NOMO-1 (cell line): ENCODE results near the gene ZNF609.

Experiments used
- DNase-seq, 2 experiments: peaks; one replicate each; lab custom pipeline; 2025; ENCODE audit not compliant: unreplicated experiment in 2 of 2; lab: John Stamatoyannopoulos, UW

Gene ZNF609

DNA sequence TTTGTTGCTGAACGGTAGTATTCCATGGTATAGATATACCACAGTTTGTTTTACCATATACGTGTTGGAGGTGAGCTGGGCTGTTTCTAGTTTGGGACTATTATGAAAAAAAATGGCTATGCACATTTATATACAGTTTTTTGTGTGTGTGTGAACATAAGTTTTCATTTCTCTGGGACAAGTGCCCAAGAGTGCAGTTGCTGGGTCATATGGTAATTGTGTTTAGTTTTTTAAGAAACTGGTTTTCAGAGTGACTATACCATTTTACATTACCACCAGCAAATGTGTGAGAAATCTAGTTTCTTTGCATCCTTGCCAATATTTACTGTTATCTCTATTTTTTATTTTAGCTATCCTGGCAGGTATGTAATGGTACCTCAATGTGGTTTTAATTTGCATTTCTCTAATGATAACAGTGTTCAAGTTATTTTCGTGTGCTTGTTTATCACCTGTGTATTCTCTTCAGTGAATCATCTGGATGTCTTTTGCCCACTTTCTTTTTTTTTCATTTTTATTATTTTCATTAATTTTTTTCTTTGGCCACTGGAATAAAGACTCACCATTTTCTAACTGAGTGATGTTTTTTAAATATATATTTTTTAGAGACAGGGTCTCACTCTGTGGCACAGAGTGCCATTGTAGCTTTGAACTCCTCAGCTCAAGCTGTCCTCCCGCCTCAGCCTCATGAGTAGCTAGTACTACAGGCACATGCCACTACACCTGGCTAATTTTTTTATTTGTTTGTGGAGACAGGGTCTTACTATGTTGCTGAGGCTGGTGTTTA, 75.3 kb downstream of the ZNF609 start:
- DNase-seq: no peak

DNA sequence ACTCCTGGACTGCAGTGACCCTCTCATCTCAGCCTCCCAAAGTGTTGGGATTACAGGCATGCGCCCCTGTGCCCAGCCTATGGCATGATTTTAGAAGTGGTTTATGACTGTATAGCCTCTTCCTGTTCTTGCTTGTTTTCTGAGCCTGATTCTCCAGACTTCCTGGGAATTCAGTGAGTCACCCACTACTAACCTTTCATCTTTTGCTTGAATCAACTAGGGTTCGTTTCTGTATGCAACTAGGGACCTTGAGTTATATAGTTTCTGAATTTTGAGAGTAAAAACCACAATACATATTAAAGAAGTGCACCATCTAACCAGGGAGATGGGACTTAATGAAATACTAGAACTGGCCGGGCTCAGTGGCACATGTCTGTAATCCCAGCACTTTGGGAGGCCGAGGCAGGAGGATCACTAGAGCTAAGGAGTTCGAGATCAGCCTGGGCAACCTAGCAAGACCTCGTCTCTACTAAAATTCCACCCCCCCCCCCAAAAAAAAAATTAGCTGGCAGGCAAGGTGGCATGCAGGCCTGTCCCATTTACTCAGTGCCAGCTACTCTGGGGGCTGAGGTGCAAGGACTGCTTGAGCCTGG, 76.0 kb downstream of the ZNF609 start:
- DNase-seq: no peak

GRCh38 chr15:64542091-64542490, 81.7 kb downstream of the ZNF609 start:
- no peak for DNase-seq

DNA sequence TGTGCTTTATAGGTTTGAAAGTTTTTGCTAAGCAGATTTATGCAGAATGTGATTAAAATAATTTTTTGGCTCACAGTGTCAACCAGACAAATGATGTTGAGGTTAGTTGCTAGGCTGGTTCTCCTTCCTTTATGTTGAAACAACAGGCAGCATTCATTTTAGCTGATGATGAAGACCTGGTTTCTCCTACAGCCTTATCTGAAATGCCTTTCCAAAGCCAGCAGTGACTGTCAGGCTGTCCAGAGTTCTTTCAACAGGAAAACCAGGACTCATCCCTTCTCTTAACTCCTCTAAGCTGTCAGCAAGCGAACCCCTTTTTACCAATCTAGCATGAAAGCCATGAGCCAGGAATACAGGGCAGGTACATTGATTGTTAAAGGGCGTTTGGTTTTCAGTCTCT, 84.1 kb downstream of the ZNF609 start:
- no peak for DNase-seq

GRCh38 chr15:64547275-64547674, 86.9 kb downstream of the ZNF609 start:
- DNase-seq: no peak

DNA sequence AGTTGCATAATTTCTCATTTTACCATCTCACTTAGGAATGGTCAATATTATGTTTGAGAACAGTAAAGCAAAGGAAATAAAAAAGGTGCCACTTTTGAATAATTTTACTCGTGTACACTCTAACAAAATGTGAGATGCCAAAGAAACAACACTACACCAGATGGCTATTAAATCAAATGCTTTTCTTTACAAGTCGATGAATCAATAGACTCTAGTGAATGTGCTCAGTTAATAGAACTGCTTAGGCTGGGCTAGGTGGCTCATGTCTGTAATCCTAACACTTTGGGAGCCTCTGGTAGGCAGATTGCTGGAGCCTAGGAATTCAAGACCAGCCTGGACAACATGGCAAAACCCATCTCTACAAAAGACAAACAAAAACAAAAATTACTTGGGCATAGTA, 87.9 kb downstream of the ZNF609 start:
- DNase-seq: no peak

DNA sequence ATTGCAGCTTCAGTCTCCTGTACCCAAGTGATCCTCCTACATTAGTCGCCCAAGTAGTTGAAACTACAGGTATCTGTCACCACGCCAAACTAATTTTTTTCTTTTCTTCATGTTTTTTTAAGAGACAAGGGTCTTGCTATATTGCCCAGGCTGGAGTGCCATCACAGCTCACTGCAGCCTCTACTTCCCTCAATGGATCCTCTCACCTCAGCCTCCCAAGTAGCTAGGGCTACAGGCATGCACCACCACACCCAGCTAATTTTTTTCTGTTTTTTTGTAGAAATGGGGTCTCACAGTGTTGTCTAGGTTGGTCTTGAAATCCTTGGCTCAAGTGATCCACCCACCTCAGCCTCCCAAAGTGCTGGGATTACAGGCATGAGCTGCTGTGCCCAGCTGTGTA, 89.5 kb downstream of the ZNF609 start:
- DNase-seq: no peak

DNA sequence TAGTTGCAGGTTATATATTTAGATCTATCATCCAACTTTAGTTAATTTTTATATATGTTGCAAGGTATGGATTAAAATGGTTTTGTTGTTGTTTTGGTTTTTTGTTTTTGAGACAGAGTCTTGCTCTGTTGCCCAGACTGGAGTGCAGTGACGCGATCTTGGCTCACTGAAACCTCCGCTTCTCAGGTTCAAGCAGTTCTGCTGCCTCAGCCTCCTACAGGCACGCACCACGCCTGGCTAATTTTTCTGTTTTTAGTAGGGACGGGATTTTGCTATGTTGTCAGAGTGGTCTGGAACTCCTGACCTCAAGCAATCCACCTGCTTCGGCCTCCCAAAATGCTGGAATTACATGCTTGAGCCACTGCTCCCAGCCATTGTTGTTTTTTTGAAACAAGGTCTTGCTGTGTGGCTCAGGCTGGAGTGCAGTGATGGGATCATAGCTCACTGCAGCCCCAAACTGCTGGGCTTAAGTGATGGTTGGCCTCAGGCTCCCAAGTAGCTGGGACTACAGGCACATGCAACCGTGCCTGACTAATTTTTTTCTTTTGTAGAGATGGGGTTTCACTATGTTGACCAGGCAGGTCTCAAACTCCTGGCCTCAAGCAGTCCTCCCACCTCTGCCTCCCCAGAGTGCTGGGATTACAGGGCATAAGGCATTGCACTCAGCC, 92.0 kb downstream of the ZNF609 start:
- no peak for DNase-seq

DNA sequence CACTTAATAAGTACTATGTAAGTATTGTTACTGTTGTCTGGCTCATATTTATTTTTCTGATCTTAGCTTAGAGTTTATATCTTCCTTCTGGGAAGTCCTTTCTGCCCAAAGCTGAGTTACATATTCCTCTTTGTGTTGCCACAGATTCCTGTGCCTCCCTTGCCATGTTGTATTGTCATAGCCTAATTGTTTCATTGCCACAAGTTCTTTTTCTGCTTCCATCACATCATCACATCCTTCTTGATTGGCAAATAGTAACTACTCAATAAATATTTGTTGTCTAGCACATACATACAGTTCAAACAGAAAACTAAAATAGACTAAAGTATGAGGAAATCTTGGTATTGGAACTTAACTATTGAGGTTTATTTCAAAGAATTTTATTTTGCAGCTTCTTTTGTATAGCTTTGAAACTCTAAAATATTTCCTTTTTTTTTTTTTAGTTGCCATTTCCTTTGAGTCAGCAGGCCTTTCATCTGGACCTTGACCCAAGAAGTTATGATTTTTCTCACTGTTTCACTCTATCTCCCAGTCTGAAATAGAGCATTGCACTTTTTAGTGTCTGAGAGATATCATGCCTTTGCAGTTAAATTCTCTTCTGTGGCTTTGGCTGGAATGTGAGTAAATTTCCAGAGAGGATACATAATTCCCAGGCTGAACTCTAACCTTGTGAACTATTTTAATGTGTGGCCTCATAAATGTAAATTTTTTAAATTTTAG, 98.2 kb downstream of the ZNF609 start:
- no peak for DNase-seq

DNA sequence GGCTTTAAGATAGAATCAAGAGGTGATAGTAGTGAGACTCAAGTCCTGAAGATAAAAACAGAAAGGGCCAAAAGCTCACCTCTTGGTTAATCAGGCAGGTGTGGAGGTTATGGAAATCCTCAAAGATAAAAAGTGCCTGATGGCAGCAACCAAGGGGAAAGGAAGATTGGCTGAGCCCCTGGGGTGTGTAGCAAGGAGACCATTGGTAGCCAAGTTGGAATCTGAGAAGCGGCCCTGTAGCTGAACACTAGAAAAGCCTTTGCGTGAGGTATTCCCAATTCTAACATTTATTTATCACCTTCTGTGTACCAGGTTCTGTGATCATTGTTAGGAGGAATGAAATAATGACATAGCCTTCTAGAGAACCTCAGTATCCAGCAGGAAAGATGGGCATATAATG, 98.9 kb downstream of the ZNF609 start:
- no peak for DNase-seq

- no peak for DNase-seq
Measured at GRCh38 chr15:64560501-64560900, 100.1 kb downstream of the ZNF609 start.

GRCh38 chr15:64560998-64561397, 100.6 kb downstream of the ZNF609 start:
- no peak for DNase-seq

DNA sequence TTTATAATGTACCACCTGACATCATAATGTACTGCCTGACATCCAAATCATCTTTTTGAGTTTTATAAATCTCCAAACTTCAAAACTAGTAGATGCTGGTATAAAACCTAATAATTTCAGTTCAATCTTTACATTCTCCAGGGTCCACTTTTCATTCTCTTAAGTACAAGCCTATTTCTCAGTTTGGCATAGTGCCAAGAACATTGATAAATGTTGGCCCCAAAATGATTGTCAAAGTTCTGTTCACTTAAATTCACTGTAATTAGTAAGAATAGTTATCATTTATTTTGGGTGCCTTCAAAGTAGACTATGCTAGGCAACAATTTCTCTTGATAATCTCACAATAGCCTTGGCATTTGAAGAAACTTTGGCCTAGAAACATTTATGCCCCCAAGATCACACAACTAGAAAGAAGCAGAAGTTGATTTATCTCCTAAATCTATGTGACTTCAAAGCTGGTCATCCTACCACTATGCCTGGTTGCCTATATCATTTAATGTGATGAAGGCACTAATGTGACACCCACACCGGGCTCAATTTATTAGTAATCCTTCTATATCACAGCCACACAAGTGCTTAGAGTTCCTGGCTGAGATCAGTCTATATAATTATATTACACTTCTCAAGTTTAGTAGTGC, 101.7 kb downstream of the ZNF609 start:
- no peak for DNase-seq

DNA sequence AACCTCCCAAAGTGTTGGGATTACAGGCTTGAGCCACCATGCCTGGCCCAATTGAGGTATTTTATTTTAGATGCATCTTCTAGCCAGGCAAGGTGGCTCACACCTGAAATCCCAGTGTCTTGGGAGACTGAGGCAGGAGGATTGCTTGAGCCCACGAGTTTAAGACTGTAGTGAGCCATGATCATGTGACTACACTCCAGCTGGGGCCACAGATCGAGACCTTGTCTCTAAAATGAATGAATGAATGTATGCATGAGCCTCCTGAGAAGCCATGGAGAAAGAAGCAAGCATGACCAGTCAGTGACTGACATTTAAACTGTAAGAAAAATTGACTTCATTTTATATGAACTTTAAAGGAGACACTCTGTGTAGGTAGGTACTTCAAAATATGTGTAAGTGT, 105.7 kb downstream of the ZNF609 start:
- DNase-seq: no peak

DNA sequence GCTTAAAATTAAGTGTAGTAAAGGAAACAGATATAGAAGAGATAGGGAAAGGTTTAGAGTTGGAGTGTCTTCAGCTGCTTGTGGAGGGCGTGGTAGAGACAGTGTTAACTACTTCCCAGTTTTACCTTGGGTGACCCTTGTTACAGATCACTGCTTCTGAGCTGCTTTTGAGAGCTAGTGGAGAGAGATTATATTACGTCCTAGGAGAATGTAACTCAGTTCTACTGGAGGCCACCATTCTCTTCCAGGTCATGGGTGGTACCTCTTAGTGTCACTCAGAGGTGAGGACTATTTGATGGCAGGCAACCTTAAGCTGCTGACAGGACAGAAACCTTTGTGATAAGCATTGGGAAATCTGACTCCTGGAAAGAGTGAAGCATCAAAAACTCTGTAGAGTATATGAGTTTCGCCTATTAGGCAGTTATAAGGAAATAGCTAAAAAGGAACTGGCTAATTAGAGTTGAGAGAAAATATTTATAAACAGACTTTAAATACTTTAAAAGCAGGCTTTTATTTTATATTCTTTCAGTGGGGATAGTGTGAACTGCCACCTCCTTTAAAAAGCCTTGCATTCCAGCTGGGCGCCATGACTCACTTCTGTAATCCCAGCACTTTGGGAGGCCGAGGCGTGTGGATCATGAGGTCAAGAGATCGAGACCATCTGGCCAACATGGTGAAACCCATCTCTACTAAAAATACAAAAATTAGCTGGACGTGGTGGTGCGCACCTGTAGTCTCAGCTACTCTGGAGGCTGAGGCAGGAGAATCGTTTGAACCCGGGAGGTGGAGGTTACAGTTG, 106.5 kb downstream of the ZNF609 start:
- DNase-seq: peak in 1 of 2 experiments; percentile 16

GRCh38 chr15:64568765-64569164, 108.4 kb downstream of the ZNF609 start:
- no peak for DNase-seq

GRCh38 chr15:64571857-64572291, 111.5 kb downstream of the ZNF609 start:
- DNase-seq: peak; percentile 1 to 28

DNA sequence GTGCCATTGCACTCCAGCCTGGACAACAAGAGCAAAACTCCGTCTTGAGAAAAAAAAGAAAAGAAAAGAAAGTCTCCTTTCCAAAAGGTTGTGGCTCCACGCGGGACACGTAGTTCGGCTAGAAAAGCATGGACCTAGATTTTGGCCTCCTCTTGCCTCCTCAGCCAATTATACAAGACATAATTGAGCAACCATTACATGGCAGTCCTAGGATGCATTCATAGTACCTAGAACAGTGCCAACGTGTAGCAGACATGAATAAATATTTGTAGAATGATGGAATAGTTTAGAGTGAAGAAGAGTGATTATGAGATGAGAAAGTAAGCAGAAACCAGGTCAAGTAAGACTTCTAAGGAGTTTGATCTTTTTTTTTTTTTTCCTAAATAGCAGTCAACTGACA, 112.5 kb downstream of the ZNF609 start:
- DNase-seq: no peak

- DNase-seq: no peak
Measured at GRCh38 chr15:64574301-64575017, 114.1 kb downstream of the ZNF609 start.
